Stimulated activated CD8-positive, alpha-beta memory T cell treated with anti-CD3 and anti-CD28 coated beads, Interleukin-2, amount 100 ng/mL, for 48 hours (primary cell): Measurements from ENCODE around the gene TRMT61A.
"Not testable (repeated sequence)": the region's sequence is repeated elsewhere in the genome, so short reads cannot be mapped to it uniquely, and the experiment has no call there.

Experiments
- DNase-seq, 2 donors: peaks; one replicate each; pipeline ENCODE4 v3.0.0-alpha.2; 2020; ENCODE audit warnings: low read depth in 2 of 2

The TRMT61A gene

DNA sequence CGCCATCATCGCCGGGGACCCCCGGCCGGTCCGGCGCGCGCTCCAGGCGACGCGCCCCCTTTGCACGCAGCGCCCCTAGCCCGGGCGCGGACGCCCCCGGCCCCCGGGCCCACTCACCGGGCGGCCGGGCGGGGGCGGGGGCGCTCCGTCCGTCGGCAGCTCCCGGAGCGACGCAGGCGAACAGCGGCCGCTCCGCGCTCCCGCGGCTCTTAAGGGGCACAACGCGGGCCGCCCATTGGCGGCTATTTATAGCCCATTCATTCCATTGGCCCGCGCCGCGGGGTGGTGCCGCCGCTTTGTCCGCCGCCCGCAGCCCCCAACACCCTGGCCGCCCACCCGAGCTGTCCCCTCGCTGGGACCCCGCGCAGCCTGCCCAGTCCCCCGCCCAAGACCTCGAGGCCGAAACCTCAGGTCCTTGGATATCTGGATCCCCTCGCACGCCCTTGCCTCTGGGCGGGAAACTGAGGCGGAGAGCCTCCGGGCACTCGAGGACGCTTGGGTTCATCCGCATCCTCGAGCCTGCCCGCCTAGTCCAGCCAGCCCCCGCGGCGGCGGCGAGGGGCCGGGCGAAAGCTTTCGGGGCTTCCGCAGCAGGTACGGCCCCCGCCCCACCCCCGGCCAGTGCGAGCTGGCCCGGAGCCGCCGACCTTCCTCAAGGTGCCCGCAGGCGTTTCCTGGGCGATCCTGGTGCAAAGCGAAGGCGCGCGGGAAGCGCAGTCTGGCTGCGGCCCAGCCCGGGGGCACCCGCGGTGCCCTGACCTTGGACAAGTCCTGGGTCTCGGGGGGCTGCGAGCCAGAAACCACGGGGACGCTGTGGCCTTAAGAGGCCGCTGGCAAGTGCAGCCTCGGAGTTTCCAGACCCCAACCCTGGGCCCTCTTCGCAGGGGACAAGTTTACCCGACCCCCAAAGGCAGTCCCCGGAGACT, 6.1 kb upstream of the TRMT61A start, which contains the start of gene CKB:
CKB (minus strand) TSS at position 182 of the 926 bp plus-strand sequence. CDS start 337 bp downstream, outside the sequence.
- DNase-seq, result no peak

DNA sequence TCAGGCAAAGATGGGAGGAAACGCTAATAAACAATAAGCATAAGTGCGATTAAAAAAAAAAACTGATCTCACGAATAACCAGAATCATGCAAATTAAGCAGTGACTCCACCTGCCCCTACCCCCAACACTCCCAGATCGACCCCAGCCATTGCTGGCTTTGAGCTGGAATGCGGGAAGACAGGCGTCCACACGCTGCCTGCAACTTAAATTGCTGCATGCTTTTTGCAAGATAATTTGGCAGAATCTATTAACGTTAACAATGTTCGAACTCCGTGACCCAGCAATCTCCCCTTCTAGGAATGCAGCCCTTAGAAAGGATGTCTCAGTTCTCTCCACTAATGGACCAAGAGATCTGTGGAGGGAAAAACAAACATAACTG, 5.4 kb upstream of the TRMT61A start:
- no peak for DNase-seq

DNA sequence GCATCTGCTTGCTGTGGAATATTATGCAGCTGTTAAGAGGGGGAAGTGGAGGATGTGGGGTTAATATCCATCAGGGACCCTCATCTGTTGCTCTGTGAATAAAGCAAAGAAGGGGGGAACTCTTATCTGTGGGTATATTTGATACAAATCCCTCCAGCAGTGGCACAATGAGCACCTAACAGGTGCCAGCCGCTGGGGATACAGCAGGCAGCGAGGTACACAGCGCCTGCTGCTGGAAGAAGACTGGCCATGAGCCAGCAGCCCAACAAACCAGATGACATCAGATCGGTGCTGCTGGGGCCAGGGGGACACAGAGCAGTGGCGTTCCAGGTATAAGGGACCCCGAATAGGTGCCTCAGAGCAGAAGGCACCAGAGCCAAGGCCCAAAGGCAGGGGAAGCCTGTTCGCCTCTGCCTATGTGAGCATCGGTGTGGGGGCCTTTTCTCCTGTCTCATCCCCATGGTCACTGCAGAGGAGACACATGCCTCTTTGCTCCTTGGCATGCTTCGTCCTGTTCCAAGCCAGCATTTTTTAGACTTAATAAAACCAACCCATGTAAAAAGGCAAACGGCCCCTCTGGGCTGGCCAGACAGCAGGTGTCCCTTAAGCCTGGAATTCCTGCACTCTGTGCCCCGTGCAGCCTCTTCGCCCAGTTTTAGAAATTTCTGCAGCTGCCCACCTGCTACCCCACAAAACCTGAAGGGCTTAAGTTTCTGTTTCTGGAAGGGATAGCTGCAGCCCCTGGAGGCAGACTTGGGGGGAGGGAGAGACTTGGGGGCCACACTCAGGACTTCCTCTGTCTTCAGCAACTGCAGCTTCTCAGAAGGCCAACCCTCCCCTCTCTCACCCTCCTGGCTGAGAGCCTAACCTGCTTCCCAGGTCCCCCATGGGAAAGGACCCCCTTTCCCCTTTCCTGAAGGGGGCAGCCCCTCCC, 4.7 kb upstream of the TRMT61A start:
- no peak for DNase-seq

DNA sequence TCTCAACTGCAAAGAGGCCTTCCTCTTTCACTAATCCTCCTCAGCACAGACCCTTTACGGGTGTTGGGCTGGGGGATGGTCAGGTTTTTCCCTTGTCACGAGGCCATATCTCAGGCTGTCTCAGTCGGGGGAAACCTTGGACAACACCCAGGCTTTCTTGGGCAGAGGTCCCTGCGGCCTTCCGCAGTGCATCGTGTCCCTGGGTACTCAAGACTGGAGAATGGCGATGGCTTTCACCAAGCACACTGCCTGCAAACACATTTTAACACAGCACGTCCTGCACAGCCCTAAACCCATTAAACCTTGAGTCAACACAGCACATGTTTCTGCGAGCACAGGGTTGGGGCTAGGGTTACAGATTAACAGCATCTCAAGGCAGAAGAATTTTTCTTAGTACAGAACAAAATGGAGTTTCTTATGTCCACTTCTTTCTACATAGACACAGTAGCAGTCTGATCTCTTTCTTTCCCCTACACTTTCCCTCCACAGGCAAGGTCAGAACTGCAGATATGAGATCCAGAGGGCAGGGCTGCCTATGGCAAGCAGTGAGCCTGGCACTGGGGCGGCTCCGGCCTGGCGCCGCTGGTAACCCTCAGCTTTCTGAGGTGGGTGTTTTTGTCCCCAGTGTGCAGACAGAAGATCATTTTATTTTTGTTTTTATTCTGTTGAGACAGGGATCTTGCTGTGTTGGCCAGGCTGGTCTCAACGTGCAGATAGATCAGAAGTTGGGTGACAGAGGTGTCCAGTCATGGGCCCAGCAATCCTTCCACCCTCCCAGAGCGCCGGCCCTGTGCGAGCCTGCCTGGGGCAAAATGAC, 3.4 kb upstream of the TRMT61A start:
- not testable (repeated sequence) for DNase-seq

DNA sequence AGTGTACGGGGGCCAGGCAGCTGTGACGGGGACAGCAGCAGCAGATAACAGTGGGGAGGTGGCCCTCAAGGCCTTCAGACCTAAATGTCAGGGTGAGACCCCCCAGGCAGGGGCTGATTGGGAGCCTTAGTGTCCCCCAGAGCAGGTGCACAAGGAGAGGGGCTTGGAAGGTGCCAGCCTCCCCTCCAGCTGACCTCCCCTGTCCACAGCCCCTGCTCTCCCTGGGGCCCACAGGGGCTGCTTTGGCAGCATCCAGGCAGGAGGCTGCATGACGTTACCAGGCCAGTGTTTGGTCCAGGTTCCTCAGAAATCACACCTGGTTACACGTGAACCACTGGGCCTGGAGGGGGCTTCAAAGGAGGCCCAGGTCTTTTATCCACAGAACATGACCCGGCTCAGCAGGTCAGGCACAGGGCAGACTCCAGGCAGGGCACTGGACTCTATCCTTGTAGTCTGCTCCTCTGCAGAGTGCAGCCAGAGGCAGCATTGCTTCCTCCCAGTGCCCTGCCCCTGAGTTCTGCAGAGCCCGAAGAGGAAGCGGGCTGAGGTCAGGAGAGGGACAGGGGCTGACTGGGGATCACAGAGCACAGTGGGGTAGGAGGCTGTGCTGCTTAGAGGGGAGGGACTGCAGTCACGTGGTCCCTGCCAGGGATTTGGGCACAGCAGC, 2.6 kb upstream of the TRMT61A start:
- no peak for DNase-seq

DNA sequence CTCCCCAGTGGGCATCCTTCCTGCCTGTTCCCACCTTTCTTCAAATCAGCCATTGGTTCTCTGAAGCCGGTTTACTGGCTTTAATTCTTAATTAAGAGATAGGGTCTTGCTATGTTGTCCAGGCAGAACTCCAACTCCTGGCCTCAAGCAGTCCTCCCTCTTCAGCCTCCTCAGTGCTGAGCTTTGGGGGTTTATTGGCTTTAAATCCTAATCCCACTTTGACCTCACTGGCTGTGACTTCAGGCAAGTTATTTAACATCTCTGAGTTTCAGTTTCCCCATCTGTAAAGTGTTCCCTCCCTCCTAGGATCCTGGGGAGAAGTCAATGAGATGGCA, 2.1 kb upstream of the TRMT61A start:
- DNase-seq, result no peak

DNA sequence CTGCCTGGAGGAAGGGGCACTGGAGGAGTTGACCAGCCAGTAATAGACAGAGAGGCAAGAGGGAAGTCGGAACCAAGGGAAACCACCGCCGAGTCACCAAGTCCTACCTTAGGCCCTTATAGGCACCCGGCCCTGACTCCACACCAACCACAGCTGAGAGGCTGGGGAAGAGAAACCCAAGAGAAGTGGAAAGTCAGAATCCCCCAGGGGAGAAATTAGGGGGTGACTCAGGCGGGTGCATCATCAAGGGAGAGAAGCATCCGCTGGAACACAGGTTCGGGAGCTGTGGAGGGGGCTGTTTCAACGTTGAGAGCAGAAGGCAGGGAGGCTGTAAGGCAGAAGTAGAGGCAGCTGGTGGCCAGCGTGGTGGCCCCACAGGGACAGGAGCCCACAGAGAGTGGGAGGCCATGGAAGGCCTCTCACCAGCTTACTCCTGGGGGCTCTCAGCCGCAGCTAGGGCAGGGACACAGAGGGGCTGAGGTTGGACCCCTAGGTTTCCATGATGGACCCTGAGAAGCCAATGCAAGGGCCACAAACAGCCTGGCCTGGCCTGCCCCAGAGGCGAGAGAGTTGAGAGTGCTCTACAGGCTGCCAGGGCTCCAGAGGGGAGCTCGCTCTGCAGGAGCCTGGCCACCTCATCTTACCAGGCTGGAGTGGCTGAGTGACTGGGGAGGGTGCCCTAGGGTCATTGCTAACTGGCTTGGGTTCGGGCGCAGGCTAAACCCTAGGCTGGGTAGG, 1.4 kb upstream of the TRMT61A start:
- peak; percentile 25 to 36 for DNase-seq

DNA sequence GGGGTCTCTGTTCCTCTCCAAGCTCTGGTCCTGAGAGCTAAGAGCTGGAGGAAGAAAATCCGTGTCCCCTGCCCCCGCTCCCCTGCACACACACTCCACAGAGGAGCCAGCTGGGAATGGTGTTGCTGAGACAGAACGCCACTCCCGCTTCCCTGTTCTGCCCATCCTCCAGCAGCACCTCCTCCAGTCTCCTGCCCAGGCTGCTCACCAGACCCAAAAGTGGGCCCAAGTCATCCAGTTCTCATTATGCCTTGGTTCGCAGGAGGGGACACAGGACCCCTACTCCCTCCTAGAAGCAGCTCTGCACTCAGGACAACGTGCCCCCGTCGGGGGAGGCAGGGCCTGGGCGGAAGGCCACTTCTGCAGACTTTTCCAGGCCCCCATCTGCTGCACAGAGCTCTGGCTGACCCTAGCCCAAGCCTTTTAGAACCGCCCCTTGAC, 830 bp upstream of the TRMT61A start:
- DNase-seq, result no peak

DNA sequence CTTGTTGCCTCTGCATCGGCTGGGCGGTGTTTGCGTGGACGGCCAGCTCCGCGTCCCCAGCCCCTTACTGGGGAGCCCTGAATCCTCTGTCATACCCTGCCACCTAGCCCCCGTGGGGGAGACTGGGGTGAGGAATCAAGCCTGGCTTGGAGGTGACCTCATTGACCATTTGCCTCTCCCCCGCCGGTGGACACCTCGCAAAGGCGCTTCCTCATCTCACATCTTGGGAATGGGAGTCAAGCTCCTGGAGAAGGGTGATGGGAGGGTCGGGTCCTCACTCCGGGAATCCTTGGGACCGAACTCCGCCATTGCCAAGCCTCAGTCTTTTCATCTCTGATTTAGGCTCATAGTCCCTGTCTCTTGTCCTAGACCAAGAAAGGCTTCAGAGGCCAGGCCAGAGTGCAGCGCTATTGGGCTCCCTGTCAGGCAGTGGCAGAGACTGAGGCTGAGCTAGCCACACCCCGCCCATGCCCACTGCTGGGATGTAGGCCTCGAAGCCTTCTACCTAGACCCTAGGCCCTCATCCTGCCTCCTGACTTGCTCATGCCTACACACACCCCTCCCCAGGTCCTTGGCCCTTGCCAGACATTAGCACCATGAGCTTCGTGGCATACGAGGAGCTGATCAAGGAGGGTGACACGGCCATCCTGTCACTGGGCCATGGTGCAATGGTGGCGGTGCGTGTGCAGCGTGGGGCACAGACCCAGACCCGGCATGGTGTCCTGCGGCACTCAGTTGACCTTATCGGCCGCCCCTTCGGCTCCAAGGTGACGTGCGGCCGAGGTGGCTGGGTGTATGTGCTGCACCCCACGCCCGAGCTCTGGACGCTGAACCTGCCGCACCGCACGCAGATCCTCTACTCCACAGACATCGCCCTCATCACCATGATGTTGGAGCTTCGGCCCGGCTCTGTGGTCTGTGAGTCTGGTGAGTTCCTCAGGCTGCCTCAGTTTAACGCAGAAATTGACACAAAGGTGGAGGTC, 678 bp downstream of the TRMT61A start:
- DNase-seq, result no peak

DNA sequence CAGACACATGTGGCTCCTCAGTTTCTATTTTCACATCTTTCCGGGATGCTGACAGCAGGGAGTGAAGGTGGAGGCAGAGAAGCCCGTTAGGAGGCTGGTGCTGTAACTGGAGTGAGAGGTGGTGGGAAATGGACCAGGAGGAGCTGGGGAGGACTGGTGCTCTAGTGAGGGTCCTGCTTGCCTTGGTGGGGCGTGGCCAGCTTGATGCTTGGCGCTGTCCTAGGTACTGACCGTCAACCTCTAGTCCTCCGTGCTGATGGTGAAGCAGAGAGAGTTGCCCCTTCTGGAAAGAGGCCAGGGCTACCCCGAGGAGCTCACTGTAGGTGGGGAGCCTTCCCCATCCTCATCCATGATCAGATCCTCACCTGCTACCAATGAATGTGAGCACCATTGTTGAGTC, 1.4 kb downstream of the TRMT61A start:
- no peak for DNase-seq

DNA sequence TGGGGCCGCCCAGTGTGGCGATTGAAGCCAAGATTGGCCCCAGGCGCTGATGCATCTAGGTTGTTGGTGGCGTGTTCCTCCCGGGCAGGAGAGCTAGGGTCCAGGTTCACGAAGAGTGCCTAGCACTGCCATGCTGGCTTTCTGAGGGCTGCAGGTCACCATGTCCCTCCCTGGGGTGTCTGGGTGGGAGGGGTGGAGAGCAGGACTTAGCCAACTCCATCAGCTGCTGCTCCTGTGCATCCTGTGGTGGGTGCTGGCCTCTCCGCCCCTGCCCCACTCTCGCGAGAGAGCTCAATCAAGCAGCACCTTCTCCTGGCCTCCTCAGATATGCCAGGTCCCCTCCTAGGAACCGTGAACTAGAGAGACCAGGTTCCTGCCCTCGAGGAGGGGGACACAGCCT, 1.8 kb downstream of the TRMT61A start:
- DNase-seq, result no peak

DNA sequence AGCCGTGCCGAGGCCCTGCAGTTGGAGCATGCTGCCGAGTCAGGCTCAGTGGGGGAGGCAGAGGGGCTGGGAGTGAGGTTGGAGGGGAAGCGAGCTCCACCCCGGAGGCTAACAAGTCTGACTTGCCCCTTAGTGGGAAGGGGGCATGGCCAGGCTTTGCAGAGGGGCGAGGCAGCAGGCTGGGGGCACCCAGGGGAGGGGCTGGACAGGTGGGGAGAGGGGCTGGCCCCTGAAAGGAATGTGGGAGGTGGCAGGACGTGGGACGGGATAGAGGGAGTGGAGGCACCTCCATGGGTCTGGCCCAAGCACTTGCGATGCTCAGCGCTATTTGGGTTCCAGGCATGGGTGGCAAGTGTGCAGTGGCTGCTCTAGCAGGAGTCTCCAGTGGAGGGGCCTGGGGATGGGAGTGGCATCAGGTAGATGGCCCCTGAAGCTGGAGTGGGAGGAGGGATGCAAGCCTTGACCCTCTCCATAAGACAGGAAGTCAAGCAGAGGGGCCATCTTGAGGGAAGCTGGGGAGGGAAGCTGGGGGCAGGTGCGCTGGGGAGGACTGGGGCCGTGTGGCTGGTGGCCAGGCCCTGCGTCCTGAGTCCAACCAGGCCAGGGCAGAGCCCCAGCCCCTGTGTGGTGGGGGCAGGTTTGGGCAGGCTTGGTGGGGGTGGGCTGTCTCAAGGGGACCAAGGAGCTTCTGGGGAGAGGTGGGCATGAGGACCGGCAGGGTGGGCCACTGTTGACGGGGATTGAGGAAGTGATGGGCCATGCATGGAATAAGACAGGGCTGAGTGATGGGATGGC, 2.6 kb downstream of the TRMT61A start:
- DNase-seq, result no peak

DNA sequence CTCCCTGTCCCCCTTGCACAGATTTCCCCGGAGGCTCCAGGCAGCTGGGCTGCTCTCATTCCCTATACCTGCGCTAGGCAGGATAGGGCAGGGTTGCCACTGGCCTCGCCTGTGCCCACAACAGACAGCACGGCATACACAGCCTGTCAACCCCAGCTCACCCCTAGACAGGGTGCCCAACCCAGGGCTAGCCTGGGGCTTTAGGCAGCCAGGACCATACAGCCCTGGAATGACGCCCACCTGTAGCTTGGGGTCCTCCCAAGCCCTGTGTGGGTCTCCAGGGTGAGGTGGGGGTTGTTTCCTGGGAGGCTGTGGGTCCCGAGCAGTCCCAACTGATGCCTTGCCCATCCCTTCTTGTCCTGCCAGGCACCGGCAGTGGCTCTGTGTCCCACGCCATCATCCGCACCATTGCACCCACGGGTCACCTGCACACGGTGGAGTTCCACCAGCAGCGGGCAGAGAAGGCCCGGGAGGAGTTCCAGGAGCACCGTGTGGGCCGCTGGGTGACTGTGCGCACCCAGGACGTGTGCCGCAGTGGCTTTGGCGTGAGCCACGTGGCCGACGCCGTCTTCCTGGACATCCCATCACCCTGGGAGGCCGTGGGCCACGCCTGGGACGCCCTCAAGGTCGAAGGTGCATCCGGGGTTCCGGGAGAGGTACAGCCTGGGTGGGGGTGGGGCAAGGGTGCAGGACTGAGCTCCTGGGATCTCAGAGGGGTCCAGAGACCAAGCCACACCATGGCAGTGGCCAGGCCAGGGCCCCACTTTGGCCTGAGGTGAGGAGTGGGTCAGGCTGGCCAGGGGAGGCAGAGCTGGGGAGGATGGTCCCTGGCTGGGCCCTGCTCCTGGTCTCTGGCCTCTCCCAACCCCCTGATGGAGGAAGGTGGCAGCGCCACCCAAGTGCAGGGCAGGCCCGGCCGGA, 3.5 kb downstream of the TRMT61A start:
- DNase-seq, result no peak

DNA sequence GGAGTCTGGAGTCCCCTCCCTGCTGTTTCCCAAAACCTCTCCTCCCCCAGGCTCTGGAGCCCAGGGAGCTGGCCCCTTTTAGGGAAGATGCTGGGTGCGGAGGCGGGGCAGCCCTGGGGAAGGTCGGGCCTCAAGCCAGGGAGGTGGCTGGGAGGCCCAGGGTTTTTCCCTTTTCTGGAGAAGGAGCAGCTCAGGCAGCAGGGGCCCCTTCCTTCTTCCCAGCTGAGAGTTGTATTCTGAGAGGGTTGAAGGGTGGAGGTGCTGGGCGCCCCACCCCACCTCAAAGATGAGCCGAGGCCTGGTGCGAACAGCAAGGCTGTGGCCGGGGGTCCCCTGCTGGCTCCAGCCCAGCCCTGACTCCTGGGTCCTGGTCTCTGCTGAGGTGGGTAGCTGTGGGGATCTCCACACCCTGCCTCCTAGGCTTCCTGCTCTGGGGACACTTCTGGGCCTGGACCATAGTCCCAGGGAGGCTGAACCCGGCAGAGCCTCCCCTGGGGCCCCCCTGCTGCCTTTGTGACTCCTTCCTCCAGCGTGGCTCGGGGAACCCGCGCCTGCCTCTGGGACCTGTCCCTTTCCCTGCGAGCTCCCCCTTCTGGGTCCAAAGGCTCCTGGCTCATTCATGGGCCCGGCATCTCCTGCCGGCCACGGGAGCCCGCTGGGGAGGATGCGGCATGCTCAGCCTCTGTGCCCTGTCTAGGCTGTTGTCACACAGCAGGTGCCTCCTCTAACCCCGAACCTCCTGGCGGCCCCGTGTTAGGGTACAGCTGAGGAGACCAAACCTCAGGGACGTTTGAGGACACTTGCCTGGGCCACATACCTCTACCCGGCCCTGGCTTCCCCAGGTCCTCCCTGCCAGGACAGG, 4.4 kb downstream of the TRMT61A start:
- DNase-seq, result no peak

DNA sequence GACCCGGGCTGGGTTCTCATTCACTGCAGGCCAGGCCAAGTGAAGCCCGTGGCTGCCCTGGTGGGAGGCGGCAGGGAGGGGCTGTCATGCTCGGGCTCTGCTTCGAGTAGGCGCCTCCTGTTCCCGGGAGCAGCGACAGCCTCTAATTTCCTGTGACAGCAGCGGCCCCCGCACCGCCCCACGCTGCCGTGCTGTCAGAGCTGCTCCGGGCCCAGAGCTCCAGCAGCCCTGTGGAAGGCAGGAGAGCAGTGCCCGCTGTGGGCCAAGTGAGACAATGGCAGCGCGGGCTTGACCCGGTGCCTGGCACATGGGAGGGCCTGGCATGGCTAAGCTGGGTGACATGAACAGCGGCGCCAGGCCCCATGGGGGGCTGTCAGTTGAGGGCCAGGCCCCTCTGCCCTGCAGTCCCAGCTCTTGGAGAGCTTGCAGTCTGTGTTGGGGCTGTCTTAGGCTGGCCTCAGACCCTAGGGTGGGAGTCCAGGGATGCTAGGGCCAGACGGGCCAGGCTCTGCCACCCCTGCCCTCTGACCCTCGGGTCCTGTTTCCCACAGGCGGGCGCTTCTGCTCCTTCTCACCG, 5.1 kb downstream of the TRMT61A start:
- DNase-seq, result no peak

DNA sequence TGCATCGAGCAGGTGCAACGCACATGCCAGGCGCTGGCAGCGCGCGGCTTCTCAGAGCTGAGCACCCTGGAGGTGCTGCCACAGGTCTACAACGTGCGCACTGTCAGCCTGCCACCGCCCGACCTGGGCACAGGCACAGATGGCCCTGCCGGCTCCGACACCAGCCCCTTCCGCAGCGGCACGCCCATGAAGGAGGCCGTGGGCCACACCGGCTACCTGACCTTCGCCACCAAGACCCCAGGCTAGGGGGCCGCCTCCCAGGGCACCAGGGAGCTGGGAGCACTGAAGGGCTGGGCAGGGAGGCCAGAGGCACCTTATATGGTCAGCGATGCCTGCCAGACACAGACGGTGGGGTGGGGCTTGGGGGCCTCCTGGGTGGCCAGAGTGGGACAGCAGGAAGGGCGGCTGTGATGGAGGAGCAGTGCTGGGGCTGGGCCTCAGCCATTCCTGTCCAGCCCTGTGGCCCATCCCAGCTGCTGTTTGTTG, 5.6 kb downstream of the TRMT61A start:
- DNase-seq, result no peak
